GM19372 (cell line): Measurements from ENCODE around the gene CDA.
A peak's percentile ranks its signal among the peaks of the same experiment; 100 is the strongest.

Source experiments
- ATAC-seq: cut with Tn5 transposase; IDR thresholded peaks from one replicate; pipeline ENCODE4 v1.9.1; 2021; ENCODE audit warnings: mild to moderate bottlenecking, low read depth, moderate library complexity; ENCODE audit not compliant: unreplicated experiment

CDA gene

DNA sequence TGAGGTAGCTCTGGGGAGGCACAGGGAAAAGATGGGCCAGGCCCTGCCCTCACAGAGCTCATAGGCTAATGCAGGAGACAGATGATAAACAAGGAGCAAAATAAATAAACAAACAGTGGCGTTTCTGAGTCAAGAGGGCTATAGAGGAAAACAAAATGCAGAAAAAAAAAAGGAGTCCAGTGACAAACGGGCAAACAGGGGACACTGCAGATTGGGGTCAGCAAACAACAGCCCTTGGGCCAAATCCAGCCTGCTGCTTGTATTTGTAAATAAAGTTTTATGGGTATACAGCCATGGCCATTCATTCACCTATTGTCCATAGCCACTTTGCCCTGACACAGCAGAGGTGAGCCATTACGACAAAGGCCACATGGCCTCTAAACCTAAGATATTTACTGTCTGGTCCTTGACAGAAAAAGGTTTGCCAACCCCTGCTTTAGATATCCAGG, 25.3 kb downstream of the CDA start:
- ATAC-seq, result no peak

DNA sequence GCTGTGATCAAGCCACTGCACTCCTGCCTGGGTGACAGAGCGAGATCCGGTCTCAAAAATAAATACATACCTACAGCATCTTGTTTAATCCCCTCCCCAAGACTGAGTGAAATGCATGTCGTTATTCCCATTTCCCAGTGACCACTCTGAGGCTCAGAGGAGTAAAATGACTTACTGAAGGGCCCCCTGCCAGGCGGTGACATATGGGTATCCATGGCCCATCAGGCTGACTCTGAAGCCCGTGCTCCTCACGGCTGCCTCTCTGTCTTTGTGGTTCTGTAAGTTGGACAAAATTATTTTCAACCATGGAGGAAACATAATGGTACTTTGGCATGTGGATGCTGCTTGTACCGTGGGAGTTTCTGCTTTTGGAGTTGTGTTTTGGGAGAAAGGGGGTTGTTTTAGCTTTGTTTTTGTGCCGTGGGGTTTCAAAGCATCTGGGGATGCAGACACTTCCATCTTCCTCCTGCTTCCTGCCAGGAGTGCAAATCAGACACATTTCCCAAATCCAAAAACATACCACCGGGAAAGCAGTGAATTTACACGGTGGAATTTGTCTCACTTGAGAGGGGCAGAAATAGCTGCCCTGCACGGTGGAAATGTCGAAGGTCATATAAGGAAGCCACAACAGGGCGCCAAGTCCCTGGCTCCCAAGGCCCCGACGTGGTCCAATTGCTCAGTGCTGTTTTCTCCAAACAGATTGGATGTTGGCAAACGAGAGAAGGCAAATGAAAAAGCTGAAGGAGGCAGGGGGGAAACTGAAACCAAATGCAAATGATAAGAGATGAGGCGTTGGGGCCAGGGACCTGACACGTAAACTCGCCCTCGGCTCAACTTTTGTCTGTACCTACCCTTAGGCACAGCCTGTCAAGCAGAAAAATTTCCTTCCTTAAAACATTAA, 27.3 kb downstream of the CDA start:
- no peak for ATAC-seq

GRCh38 chr1:20616847-20617487, 28.1 kb downstream of the CDA start:
- no peak for ATAC-seq

GRCh38 chr1:20618550-20618949, 29.7 kb downstream of the CDA start:
- no peak for ATAC-seq

DNA sequence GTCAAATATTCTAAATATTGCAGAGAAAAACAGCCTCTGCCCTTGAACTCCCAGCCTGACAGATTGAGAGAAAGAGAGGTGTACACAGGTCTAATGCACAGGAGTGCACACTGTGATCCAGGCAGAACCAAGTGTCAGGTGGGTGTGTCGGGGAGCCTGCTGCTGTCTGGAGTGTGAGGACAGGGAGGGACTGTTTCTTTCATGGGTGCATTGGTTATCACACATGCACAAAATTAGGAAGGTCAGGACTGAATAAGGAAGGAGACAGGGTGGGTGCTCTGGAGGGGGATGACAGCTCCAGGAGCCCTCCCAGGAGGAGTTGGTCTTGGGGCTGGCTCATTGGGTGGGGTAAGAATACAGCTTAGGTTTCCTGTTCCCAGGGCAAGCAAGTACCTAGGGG, 31.1 kb downstream of the CDA start:
- no peak for ATAC-seq

GRCh38 chr1:20621012-20621411, 32.1 kb downstream of the CDA start:
- no peak for ATAC-seq

DNA sequence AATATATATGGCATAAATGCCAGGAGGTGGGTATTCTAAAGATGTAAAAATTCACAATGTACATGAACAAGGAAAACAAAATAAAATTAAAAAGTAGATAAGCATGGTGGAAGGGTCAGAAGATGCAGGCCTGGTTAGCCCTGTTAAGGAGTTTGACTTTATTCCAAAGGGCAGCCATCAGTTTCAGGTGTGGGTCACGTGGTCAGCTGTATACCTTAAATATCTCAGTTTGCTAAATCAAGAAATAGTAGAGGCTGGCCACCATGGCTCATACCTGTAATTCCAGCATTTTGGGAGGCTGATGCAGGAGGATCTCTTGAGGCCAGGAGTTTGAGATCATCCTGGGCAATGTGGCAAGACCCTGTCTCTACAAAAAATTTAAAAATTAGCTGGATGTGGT, 35.8 kb downstream of the CDA start:
- no peak for ATAC-seq

DNA sequence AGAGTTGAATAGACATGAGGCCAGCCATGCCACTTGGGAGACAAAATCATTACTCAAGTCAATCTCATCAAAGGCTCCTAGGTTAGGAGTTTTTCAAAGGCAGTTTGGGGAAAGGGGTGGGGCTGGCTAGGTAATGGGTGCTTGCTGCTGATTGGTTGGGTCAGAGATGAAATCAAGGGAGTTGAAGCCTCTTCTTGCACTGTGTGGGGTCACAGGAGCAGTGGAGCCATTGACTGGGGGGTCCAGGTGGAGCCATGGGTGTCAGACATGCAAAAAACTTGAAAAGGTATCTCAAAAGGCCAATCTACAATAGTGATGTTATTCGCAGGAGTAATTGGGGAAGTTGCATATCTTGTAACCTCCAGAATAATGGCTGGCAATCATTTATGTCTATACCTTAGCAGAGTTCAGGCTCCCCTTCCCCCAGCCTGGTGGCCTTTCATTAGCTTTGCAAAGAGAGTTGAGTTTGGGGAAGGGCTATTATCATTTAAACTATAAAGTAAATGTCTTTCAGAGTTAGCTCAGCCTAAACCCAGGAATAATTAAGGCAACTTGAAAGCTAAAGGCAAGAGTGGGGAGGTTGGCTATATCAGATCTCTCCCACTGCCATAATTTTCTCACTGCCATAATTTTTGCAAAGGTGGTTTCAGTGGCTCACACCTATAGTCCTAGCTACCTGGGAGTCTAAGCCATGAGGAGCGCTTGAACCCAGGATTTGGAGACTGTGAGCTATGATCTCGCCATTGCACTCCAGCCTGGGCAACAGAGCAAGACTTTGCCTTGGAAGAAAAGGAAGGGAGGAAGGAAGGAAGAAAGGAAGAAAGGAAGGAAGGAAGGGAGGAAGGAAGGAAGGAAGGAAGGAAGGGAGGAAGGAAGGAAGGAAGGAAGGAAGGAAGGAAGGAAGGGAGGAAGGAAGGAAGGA, 36.5 kb downstream of the CDA start:
- ATAC-seq, result no peak

DNA sequence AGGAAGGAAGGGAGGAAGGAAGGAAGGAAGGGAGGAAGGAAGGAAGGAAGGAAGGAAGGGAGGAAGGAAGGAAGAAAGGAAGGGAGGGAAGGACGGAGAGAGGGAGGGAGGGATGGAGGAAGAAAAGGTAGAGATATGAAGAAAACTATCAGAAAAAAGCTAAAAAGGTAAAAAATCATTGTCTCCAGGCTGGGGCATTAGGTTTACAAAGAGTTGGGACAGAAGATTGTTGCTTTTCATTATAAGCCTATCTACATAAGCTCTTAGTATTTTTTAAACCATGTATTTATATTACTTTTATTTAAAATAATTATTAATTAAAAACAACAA, 37.2 kb downstream of the CDA start:
- no peak for ATAC-seq

DNA sequence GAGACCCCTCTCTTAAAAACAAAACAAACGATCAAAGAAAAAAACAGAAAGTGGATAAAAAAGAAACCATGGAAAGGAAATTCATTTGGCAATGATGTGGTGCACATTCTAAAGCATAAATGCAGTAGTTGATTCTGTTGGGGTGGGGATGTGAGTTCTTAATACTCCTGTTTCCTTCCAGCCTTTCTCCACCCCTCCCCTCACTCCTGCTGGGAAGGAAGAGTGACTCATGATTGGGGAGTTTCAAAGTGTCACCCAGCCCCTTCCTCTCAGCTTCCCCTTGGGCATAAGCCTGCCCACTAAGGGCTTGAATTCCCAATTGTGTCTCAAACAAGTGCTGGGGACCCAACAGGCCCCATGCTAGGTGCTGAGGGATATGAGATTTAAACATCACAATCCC, 37.6 kb downstream of the CDA start:
- no peak for ATAC-seq

DNA sequence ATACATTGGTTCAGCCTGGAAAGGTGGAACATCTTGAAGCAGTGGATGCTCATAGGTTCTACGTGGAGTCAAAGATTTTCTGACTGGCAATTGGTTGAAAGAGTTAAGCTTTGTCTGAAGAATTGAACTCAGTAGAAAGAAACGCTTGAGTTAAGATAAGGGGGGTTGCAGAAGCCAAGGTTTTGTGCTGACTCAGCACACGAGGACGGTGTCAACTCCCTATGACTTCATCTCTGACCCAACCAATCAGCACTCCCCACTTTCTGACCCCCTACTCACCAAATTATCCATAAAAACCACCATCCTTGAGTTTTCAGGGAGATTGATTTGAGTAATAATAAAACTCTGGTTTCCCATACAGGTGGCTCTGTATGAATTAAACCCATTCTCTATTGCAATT, 41.8 kb downstream of the CDA start:
- no peak for ATAC-seq

GRCh38 chr1:20632386-20632785, 43.5 kb downstream of the CDA start:
- ATAC-seq, result no peak

- ATAC-seq, result peak; percentile 65
These were observed 44.5 kb downstream of the CDA start, which contains the start of gene PINK1 for GRCh38 chr1:20633190-20634064. TSS of gene PINK1 (plus strand) at chr1:20633458. CDS start at chr1:20633549, 91 bp downstream.

DNA sequence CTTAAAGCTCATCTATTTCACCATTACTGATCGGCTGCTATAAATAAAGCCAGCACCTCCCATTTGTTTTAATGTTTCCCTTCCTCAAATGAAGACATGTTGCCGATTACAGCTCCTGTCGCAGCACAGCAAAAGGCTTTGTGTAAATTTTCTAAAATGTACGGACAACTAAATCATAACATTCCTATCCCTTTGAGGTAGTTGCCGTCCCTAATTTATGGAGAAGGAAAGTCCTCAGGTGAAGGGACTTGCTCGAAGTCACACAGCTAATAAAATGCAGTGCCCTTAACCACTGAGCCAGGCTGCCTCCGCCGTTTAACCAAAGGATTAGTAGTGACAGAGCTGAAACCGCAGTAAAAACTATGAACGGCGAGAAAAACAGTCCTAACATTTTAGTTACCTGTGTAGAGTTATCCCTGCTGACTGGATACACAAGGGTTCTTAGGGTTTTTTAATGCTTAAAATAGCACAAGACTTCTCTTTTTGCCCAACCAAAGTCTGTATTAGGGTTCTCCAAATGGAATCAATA, 45.2 kb downstream of the CDA start:
- ATAC-seq, result no peak

DNA sequence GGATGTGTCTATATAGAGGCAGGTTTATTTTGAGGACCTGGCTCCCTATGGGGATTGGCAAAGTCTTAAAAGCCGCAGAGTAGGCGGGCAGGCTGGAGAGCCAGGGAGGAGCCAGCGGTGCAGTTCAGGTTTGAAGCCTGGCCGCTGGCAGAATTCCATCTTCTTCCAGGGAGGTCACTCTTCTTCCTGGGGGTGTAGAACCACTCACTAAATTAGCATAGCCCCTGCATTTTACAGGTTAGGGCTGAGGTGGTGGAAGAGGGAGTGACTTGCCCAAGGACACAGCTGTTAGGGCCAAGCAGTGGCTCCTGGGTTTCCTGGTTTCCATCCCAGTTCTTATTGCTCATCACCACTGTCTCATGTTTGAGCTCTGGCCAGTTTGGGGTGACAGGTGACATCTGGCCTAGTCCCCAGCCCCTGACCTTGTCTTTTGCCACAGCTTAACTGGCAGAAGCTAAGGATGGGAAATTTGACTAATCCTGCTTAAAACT, 45.7 kb downstream of the CDA start:
- no peak for ATAC-seq

- ATAC-seq, result no peak
These were observed 48.0 kb downstream of the CDA start for GRCh38 chr1:20636785-20637347.

DNA sequence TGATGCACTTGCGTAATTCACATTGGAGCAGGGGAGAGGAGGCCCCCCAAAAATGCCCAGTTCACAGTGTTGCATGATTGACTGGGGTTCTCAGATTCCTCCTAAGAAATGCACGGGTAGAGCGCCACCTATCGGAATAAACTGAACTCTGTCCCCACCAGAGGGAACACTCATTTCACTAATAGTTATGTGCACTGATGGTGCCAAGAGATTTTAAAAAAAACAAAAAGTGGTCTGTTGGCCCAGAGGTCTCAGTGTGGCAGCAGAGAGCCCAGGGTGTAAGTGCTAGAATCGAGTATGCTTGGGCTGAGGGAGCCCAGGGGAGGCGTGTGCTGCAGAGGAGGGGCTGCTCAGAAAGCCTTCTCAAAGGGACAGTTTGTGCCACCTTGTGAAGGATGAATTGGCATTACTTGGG, 51.3 kb downstream of the CDA start:
- no peak for ATAC-seq

GRCh38 chr1:20641975-20642374, 53.1 kb downstream of the CDA start:
- no peak for ATAC-seq

- ATAC-seq, result no peak
These were observed 54.2 kb downstream of the CDA start for GRCh38 chr1:20643080-20643479.
